SK-N-SH (cell line): Measurements from ENCODE around the gene FAM120B. TPM values are rescaled to one million over a fixed set of nuclear protein-coding genes. Genes with fewer than 3 reads are reported as not detected.

Experiments used
- CTCF ChIA-PET: fragments of 300-600, 350-600 bp; formaldehyde crosslinking; extraction: SDS; loops from one replicate; lab custom pipeline; 2021; lab: Yijun Ruan, JAX
- POLR2A ChIA-PET: fragments of 350-600 bp; sonication (Branson Sonifier 250); formaldehyde crosslinking; extraction: SDS; loops from one replicate; lab custom pipeline; 2020; ENCODE audit warnings: antibody characterized with exemption, inconsistent platforms; lab: Yijun Ruan, JAX
- DNase-seq: peaks from one replicate; pipeline ENCODE4 v3.0.0; 2012
- H2AFZ ChIP-seq: fragments of 200-600 bp; sonication (generic); 2 replicates; pipeline ENCODE4 v1.8.1; 2016; ENCODE audit warnings: antibody characterized with exemption, mild to moderate bottlenecking, low read depth
- H3F3A ChIP-seq: fragments of 200-600 bp; sonication (generic); replicated peaks from 2 replicates; pipeline ENCODE3; 2016; ENCODE audit warnings: antibody characterized with exemption, mild to moderate bottlenecking; ENCODE audit not compliant: insufficient read depth
- H3K27ac ChIP-seq, 2 experiments: fragments of 200-500 bp in 1 of 2; fragments of 200-600 bp in 1 of 2; sonication (Bioruptor generic) in 1 of 2; sonication (generic), shearing (Covaris generic) in 1 of 2; 2 replicates each; pipeline versions ENCODE4 v1.5.1 to v1.6.1; 2014 to 2016; ENCODE audit warnings: low read depth in 2 of 2, inconsistent platforms in 1 of 2, low read length in 1 of 2, mild to moderate bottlenecking in 1 of 2, mixed read lengths in 1 of 2
- H3K27me3 ChIP-seq: fragments of 200-600 bp; sonication (generic), shearing (Covaris generic); 2 replicates; pipeline ENCODE4 v1.6.1; 2016; ENCODE audit warnings: mixed run types; ENCODE audit not compliant: insufficient read depth
- H3K36me3 ChIP-seq, 2 experiments: fragments of 200-500 bp in 1 of 2; fragments of 200-600 bp in 1 of 2; sonication (Bioruptor generic) in 1 of 2; sonication (generic) in 1 of 2; replicated peaks in 1 of 2; 2 replicates each; pipeline versions ENCODE3 to v1.5.1; 2014 to 2016; ENCODE audit warnings: low read length in 1 of 2, mild to moderate bottlenecking in 1 of 2; ENCODE audit not compliant: insufficient read depth in 2 of 2, control insufficient read depth in 1 of 2
- H3K4me1 ChIP-seq, 2 experiments: fragments of 200-500 bp in 1 of 2; fragments of 200-600 bp in 1 of 2; sonication (Bioruptor generic) in 1 of 2; sonication (generic), shearing (Covaris generic) in 1 of 2; 2 replicates each; pipeline versions ENCODE4 v1.5.1 to v1.6.1; 2014 to 2016; ENCODE audit warnings: low read depth in 1 of 2, low read length in 1 of 2, mixed run types in 1 of 2; ENCODE audit not compliant: insufficient read depth in 2 of 2, control insufficient read depth in 1 of 2
- H3K4me2 ChIP-seq: fragments of 200-600 bp; sonication (generic), shearing (Covaris generic); 2 replicates; pipeline ENCODE4 v1.6.1; 2017; ENCODE audit warnings: mixed run types
- H3K4me3 ChIP-seq, 2 experiments: fragments of 200-500 bp in 1 of 2; fragments of 200-600 bp in 1 of 2; sonication (Bioruptor generic) in 1 of 2; sonication (generic), shearing (Covaris generic) in 1 of 2; 2 replicates each; pipeline versions ENCODE4 v1.5.1 to v1.8.1; 2014 to 2016; ENCODE audit warnings: low read depth in 2 of 2, inconsistent platforms in 1 of 2, low read length in 1 of 2, mild to moderate bottlenecking in 1 of 2, mixed read lengths in 1 of 2, moderate library complexity in 1 of 2
- H3K79me2 ChIP-seq: fragments of 200-600 bp; sonication (generic); 2 replicates; pipeline ENCODE4 v1.8.1; 2017; ENCODE audit warnings: mild to moderate bottlenecking; ENCODE audit not compliant: insufficient read depth
- H3K9ac ChIP-seq: fragments of 200-600 bp; sonication (generic); 2 replicates; pipeline ENCODE4 v1.6.1; 2017; ENCODE audit warnings: mixed run types
- H3K9me2 ChIP-seq: fragments of 200-600 bp; sonication (generic); 2 replicates; pipeline ENCODE4 v1.6.1; 2017; ENCODE audit warnings: mixed run types
- H3K9me3 ChIP-seq: fragments of 200-600 bp; sonication (generic); 2 replicates; pipeline ENCODE4 v1.6.1; 2017; ENCODE audit warnings: mixed run types, mild to moderate bottlenecking, moderate library complexity
- H4K20me1 ChIP-seq: fragments of 200-600 bp; sonication (generic); 2 replicates; pipeline ENCODE4 v1.6.1; 2017; ENCODE audit warnings: mild to moderate bottlenecking, mixed run types; ENCODE audit not compliant: insufficient read depth
- EZH2phosphoT487 ChIP-seq: fragments of 200-600 bp; sonication (generic); IDR thresholded peaks from 2 replicates; pipeline ENCODE4 v1.6.1; 2017; ENCODE audit warnings: low read depth, mixed run types, mild to moderate bottlenecking, antibody characterized with exemption, moderate library complexity, borderline replicate concordance
- FOSL2 ChIP-seq: IDR thresholded peaks from 2 replicates; pipeline ENCODE4 v1.4.0; 2012; ENCODE audit warnings: low read depth, mild to moderate bottlenecking, moderate library complexity, borderline replicate concordance
- MEF2A ChIP-seq: IDR thresholded peaks from 2 replicates; pipeline ENCODE4 v1.4.0; 2012; ENCODE audit warnings: low read depth, borderline replicate concordance
- MXI1 ChIP-seq: IDR thresholded peaks from 2 replicates; pipeline ENCODE4 v1.6.1; 2012; ENCODE audit warnings: mild to moderate bottlenecking, low read depth, low read length, improper control_type of control experiment
- RAD21 ChIP-seq: IDR thresholded peaks from 2 replicates; pipeline ENCODE4 v1.6.1; 2012; ENCODE audit warnings: mild to moderate bottlenecking, low read length
- RCOR1 ChIP-seq: fragments of 150-350 bp; IDR thresholded peaks from 2 replicates; pipeline ENCODE4 v1.6.1; 2017; ENCODE audit warnings: antibody characterized with exemption, low read length
- RFX5 ChIP-seq: IDR thresholded peaks from 2 replicates; pipeline ENCODE4 v1.6.1; 2012; ENCODE audit warnings: mild to moderate bottlenecking, improper control_type of control experiment, low read length
- TCF12 ChIP-seq: IDR thresholded peaks from 2 replicates; pipeline ENCODE4 v1.4.0; 2012
- YY1 ChIP-seq: IDR thresholded peaks from 2 replicates; pipeline ENCODE4 v1.4.0; 2012; ENCODE audit warnings: low read depth, mild to moderate bottlenecking
- WGBS: methylation state at CpG from one replicate; pipeline ENCODE4 v1.1.6; 2017; ENCODE audit warnings: low lambda C conversion rate; 5-methylcytosine and 5-hydroxymethylcytosine counted together
- polyA plus RNA-seq, 3 experiments: library from polyadenylated mRNA; depleted of rRNA; stranded (reverse); fragments of >200 nt; gene quantifications; 2 replicates each; pipeline ENCODE4 v1.2.3, GENCODE V29; 2012

FAM120B gene
- polyA plus RNA-seq, 1 of the 3 experiments (the other 2 are of a cell fraction): 7.7 TPM

- peak; percentile 59 for DNase-seq
- H3K79me2 ChIP-seq: no peaks in the 10 kb centered on the region
- TF ChIP-seq MXI1: no peak
- TF ChIP-seq RFX5: no peak
- TF ChIP-seq FOSL2: no peak
- TF ChIP-seq RCOR1: no peak
- no peak for TF ChIP-seq MEF2A
- peak; percentile 58 for TF ChIP-seq RAD21
- no peak for TF ChIP-seq TCF12
- TF ChIP-seq, all 33 proteins: peak for 1
- Histone ChIP-seq H3K4me1 (peaks cover 0 to 34% of the 10 kb centered on the region in 2 experiments; a peak in 1 of 4 replicates), H3K4me2 (peak overlapping the region; percentile 94), H3F3A (peaks cover 14% of the 10 kb centered on the region), H3K9ac (no peak overlapping the region), H3K4me3 (peak overlapping the region; percentile 26 to 59), H3K27ac (no peak overlapping the region), H4K20me1 (no peaks in the 10 kb centered on the region), H3K9me2 (no peaks in the 10 kb centered on the region), H3K27me3 (peaks cover 88% of the 10 kb centered on the region), H2AFZ (peak overlapping the region; percentile 65; the same call in 1 of the 2 replicates), H3K36me3 (no peaks in the 10 kb centered on the region), H3K9me3 (no peaks in the 10 kb centered on the region)
- ChIA-PET POLR2A (no interaction called here), CTCF (interaction anchor here (0.6 to 6.3 kb wide), 8 partner anchors 22 to 1335 kb away, joined by 3 to 60 read pairs (median 5); no protein-coding TSS in a partner anchor)
- 3% methylated on average over 11 of the region's 87 CpGs for WGBS
Observed at GRCh38 chr6:170291271-170292110, 15.1 kb upstream of the FAM120B start.

GRCh38 chr6:170292111-170292406 is 14.5 kb upstream of the FAM120B start:
- Histone ChIP-seq H3K4me2 (peak overlapping the region; percentile 94), H3F3A (peaks cover 14% of the 10 kb centered on the region), H2AFZ (no peak overlapping the region), H3K9me2 (no peaks in the 10 kb centered on the region), H3K4me3 (peak overlapping the region in 1 of 2 experiments; percentile 59; a peak in 1 of 4 replicates), H3K4me1 (peaks cover 0 to 29% of the 10 kb centered on the region in 2 experiments; a peak in 1 of 4 replicates), H3K9ac (no peak overlapping the region), H3K9me3 (no peaks in the 10 kb centered on the region), H3K27ac (no peak overlapping the region), H3K79me2 (no peaks in the 10 kb centered on the region), H3K27me3 (peaks cover 88% of the 10 kb centered on the region), H4K20me1 (no peaks in the 10 kb centered on the region), H3K36me3 (no peaks in the 10 kb centered on the region)
- ChIA-PET POLR2A (no interaction called here), CTCF (interaction anchor here (0.6 to 6.3 kb wide), 9 partner anchors 16 to 1336 kb away, joined by 3 to 60 read pairs (median 5); no protein-coding TSS in a partner anchor)
- DNase-seq: no peak
- WGBS: 6% methylated on average over 10 of the region's 11 CpGs
- peak; percentile 81; the same call in 1 of the 2 replicates for TF ChIP-seq EZH2phosphoT487
- no peak for TF ChIP-seq YY1
